Spleen (tissue), 11 donors: ENCODE results near the gene PNMA8C. TPM values are rescaled to one million over a fixed set of nuclear protein-coding genes. Genes with fewer than 3 reads are reported as not detected.

Experiments
- DNase-seq: peaks from one replicate; pipeline ENCODE4 v3.0.0-alpha.2; 2020
- H3K27ac ChIP-seq, 8 donors: fragments of 200-600 bp; sonication (generic) in 7 of 8; 1 replicate in 4 of 8; 2 replicates in 4 of 8; pipeline versions ENCODE4 v1.5.0 to v1.8.0; 2016 to 2021; ENCODE audit warnings: inconsistent platforms in 4 of 8, mild to moderate bottlenecking in 4 of 8, moderate library complexity in 1 of 8
- H3K27me3 ChIP-seq, 7 donors: fragments of 200-600 bp; sonication (generic) in 6 of 7; replicated peaks in 1 of 7; 1 replicate in 4 of 7; 2 replicates in 3 of 7; pipeline versions ENCODE4 v1.5.0 to v1.8.0; 2016 to 2021; ENCODE audit warnings: inconsistent platforms in 3 of 7, mild to moderate bottlenecking in 1 of 7
- H3K36me3 ChIP-seq, 6 donors: fragments of 200-600 bp; sonication (generic) in 5 of 6; 1 replicate in 4 of 6; 2 replicates in 2 of 6; pipeline versions ENCODE4 v1.5.0 to v1.8.0; 2016 to 2021; ENCODE audit warnings: inconsistent platforms in 2 of 6
- H3K4me1 ChIP-seq, 6 donors: fragments of 200-600 bp; sonication (generic) in 5 of 6; 1 replicate in 3 of 6; 2 replicates in 3 of 6; pipeline versions ENCODE4 v1.5.0 to v1.8.0; 2016 to 2021; ENCODE audit warnings: inconsistent platforms in 3 of 6
- H3K4me3 ChIP-seq, 8 donors: fragments of 200-600 bp; sonication (generic) in 7 of 8; 1 replicate in 4 of 8; 2 replicates in 4 of 8; pipeline versions ENCODE4 v1.5.0 to v1.8.0; 2016 to 2021; ENCODE audit warnings: inconsistent platforms in 4 of 8, mild to moderate bottlenecking in 4 of 8, moderate library complexity in 2 of 8
- H3K9me3 ChIP-seq, 8 donors: fragments of 200-600 bp; sonication (generic) in 7 of 8; 1 replicate in 4 of 8; 2 replicates in 4 of 8; pipeline versions ENCODE4 v1.5.0 to v1.8.0; 2016 to 2021; ENCODE audit warnings: inconsistent platforms in 4 of 8
- CTCF ChIP-seq, 11 experiments: fragments of 200-600 bp in 7 of 11; fragments of 450-650 bp in 4 of 11; sonication (generic) in 4 of 11; IDR thresholded peaks in 8 of 11; conservative IDR thresholded peaks in 3 of 11; 1 replicate in 7 of 11; 2 replicates in 4 of 11; pipeline versions ENCODE4 v1.4.0 to v1.8.0; 2016 to 2021; ENCODE audit warnings: antibody characterized with exemption in 11 of 11, inconsistent platforms in 4 of 11, mild to moderate bottlenecking in 1 of 11
- POLR2A ChIP-seq, 3 donors: fragments of 450-650 bp; IDR thresholded peaks; one replicate each; pipeline ENCODE4 v1.5.1; 2017; ENCODE audit warnings: antibody characterized with exemption in 3 of 3, mild to moderate bottlenecking in 1 of 3
- POLR2AphosphoS5 ChIP-seq, 3 donors: sonication (generic); formaldehyde crosslinking; IDR thresholded peaks; one replicate each; pipeline ENCODE4 v1.5.1; 2017; ENCODE audit warnings: antibody characterized with exemption in 3 of 3
- WGBS, 5 donors: extraction: QIAGEN DNeasy Blood & Tissue Kit in 3 of 5; methylation state at CpG; one replicate each; pipeline versions ENCODE4 v1.1.5 to v1.1.7; 2013 to 2018; 5-methylcytosine and 5-hydroxymethylcytosine counted together
- intact Hi-C: fragments of 100-400 bp; cut with DNase I; formaldehyde crosslinking; loops from one replicate; pipeline ENCODE4 v1.15.0; 2023; ENCODE audit warnings: low total_unique reads
- polyA plus RNA-seq, 3 donors: library from polyadenylated mRNA; stranded (reverse); fragments of 200-250 nt; gene quantifications; one replicate each; pipeline ENCODE4 v1.2.1, GENCODE V29; 2013
- total RNA-seq, 7 donors: library from RNA; depleted of rRNA in 3 of 7; stranded (reverse); fragments of >200 nt in 3 of 7; fragmentation: NEBNext Ultra II Directional in 4 of 7; extraction: Animal tissue kit (Norgen Biotek cat#: 25700) in 4 of 7; gene quantifications; one replicate each; pipeline versions ENCODE4 v1.1.0 to v1.2.1, GENCODE V29; 2016 to 2021
- donor health status: healthy with polysubstance abuse.
- donor health status: DM: no; HTN: no; CAD: no; lungs with moderate emphysema.
- donor health status: DM: no; HTN: no; CAD: no.
- donor health status: Bipolar disorder and iron deficiency.
- donor health status: healthy.
- donor health status: DM: no; HTN: no; CAD: no.
- donor health status: DM: yes; HTN: yes; CAD: no.

Gene PNMA8C
- total and polyA plus RNA-seq, 10 donors, result 0.03 TPM; not detected in 9

DNA sequence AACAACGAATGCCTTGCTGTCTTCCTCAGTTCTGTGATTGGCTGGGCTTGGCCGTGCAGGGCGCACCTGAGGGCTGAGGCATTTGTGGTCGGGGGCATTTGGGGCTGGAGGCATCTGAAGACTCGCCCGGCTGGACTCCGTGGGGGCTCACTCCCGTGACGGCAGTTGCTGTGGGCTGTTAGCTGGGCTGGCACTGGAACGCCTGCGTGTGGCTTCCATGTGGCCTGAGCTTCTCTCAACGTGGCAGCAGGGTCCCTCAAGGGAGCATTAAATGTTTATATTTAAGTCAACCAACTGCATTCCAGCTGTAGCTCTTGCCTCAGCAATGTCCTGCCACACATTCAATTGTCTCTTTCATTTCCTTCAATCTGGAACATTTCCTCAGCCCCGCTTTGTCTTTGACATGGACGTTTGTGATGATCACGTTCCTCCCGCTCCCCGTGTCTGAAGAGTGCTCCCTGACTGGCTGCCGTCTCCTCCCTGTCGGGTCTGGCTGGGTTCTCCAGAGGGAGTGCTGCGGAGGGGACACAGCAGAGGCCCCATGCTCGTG, 36.4 kb downstream of the PNMA8C start:
- H3K27ac ChIP-seq, result peak overlapping the region in 4 of 8 donors; percentile 3 to 27 (median 14)
- peak; percentile 65 for DNase-seq
- intact Hi-C loops, result loop anchor here (10.0 kb wide), 1 partner anchor 122 kb away; no protein-coding TSS in a partner anchor
- peaks cover 0 to 66% (median 42%) of the 10 kb centered on the region in 6 donors for H3K36me3 ChIP-seq
- WGBS, 5 donors, result 60 to 73% (median 64%) methylated on average over 21 of the region's 21 CpGs
- H3K27me3 ChIP-seq, result no peaks in the 10 kb centered on the region
- no peak overlapping the region for H3K4me3 ChIP-seq
- no peak for TF ChIP-seq POLR2A (IDR thresholded peaks at IDR 0.05)
- TF ChIP-seq POLR2AphosphoS5 (IDR thresholded peaks at IDR 0.05), result no peak
- no peak for TF ChIP-seq CTCF (IDR thresholded peaks at IDR 0.05 in 8 of 11, conservative IDR thresholded peaks at IDR 0.05 in 3 of 11)
- H3K4me1 ChIP-seq, result peaks cover 0 to 28% (median 2%) of the 10 kb centered on the region in 6 donors
- no peaks in the 10 kb centered on the region for H3K9me3 ChIP-seq

GRCh38 chr19:46391296-46392251, 37.2 kb downstream of the PNMA8C start:
- intact Hi-C loops, result loop anchor here (10.0 kb wide), 1 partner anchor 123 kb away; no protein-coding TSS in a partner anchor
- H3K27me3 ChIP-seq, result no peaks in the 10 kb centered on the region
- H3K4me3 ChIP-seq, result no peak overlapping the region
- 88 to 94% (median 93%) methylated on average over 29 to 33 of the region's 33 CpGs for WGBS, 5 donors
- peaks cover 0 to 73% (median 49%) of the 10 kb centered on the region in 6 donors for H3K36me3 ChIP-seq
- H3K9me3 ChIP-seq, result no peaks in the 10 kb centered on the region
- peaks cover 0 to 28% (median 2%) of the 10 kb centered on the region in 6 donors for H3K4me1 ChIP-seq
- DNase-seq, result peak; percentile 63
- peak overlapping the region in 2 of 8 donors; percentile 11 to 18 for H3K27ac ChIP-seq
- TF ChIP-seq POLR2AphosphoS5 (IDR thresholded peaks at IDR 0.05), result peak in 1 of 3 donors; percentile 12
- TF ChIP-seq POLR2A (IDR thresholded peaks at IDR 0.05), result no peak
- no peak for TF ChIP-seq CTCF (IDR thresholded peaks at IDR 0.05 in 8 of 11, conservative IDR thresholded peaks at IDR 0.05 in 3 of 11)

DNA sequence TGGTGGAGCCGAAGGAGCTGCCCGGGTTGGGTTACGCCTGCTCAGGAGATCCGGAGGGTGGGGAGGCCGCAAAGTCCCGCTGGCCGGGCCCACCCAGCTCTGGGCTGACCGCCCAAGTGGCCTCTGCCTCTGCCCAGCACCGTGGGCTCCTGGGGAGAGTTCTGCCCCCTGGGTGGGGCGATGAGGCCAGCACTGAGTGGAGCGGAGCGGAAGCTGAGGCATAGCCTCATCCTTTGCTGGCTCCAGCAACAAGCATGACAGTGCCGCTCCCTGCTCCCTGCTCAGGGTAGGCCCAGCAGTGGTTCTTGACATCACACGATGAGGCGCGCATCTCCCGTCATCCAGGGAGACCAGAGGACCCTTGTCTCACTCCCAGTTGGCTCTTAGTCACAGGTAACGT, 37.9 kb downstream of the PNMA8C start:
- intact Hi-C loops, result loop anchor here (10.0 kb wide), 1 partner anchor 124 kb away; no protein-coding TSS in a partner anchor
- no peak overlapping the region for H3K27ac ChIP-seq

More for the DNA sequence above, 37.9 kb downstream of the PNMA8C start:
- Histone ChIP-seq H3K4me1 (peaks cover 0 to 28% (median 2%) of the 10 kb centered on the region in 6 donors), H3K36me3 (peaks cover 0 to 80% (median 56%) of the 10 kb centered on the region in 6 donors), H3K27me3 (no peaks in the 10 kb centered on the region), H3K9me3 (no peaks in the 10 kb centered on the region), H3K4me3 (no peak overlapping the region)
- TF ChIP-seq CTCF (IDR thresholded peaks at IDR 0.05 in 8 of 11, conservative IDR thresholded peaks at IDR 0.05 in 3 of 11) (no peak), POLR2AphosphoS5 (IDR thresholded peaks at IDR 0.05) (no peak), POLR2A (IDR thresholded peaks at IDR 0.05) (no peak)
- DNase-seq, result peak; percentile 50
- WGBS, 5 donors, result 92 to 96% (median 94%) methylated on average over 17 to 18 of the region's 18 CpGs
